Natural killer cell (primary cell): ENCODE results near the gene SNTA1. TPM values are rescaled to one million over a fixed set of nuclear protein-coding genes. Genes with fewer than 3 reads are reported as not detected.

ENCODE experiments used
- ATAC-seq, 3 donors: fragments of 150-1000 bp in 2 of 3; fragments of 200-7000 bp in 1 of 3; cut with Tn5 transposase; 1 replicate in 1 of 3; 2 replicates in 2 of 3; pipeline ENCODE4 v1.10.0; 2021; ENCODE audit warnings: mild to moderate bottlenecking in 2 of 3, moderate library complexity in 2 of 3
- DNase-seq, 2 donors: peaks; one replicate each; pipeline versions ENCODE4 v3.0.0 to v3.0.0-alpha.2; 2013 to 2021; ENCODE audit warnings: mixed read lengths in 1 of 2
- H3K27ac ChIP-seq: one replicate; pipeline ENCODE4 v1.5.1; 2013; ENCODE audit warnings: mild to moderate bottlenecking, low read length
- H3K27me3 ChIP-seq: one replicate; pipeline ENCODE4 v1.6.1; 2013; ENCODE audit warnings: low read length; ENCODE audit not compliant: control insufficient read depth, insufficient read depth
- H3K36me3 ChIP-seq: one replicate; pipeline ENCODE4 v1.6.1; 2013; ENCODE audit warnings: low read length; ENCODE audit not compliant: control insufficient read depth, insufficient read depth
- H3K4me1 ChIP-seq: one replicate; pipeline ENCODE4 v1.6.1; 2013; ENCODE audit warnings: low read length; ENCODE audit not compliant: control insufficient read depth, insufficient read depth
- H3K4me3 ChIP-seq: one replicate; pipeline ENCODE4 v1.5.1; 2013; ENCODE audit warnings: low read length
- H3K9me3 ChIP-seq: one replicate; pipeline ENCODE4 v1.6.1; 2013; ENCODE audit warnings: low read length; ENCODE audit not compliant: control insufficient read depth, insufficient read depth
- H3K27ac Mint-ChIP-seq, 2 donors: one replicate each; pipeline ENCODE4 v1.8.0; 2022; ENCODE audit warnings: mild to moderate bottlenecking in 2 of 2, mixed read lengths in 2 of 2, moderate library complexity in 1 of 2
- H3K27me3 Mint-ChIP-seq, 2 donors: one replicate each; pipeline ENCODE4 v1.8.0; 2022; ENCODE audit warnings: low read depth in 2 of 2, mixed read lengths in 2 of 2
- H3K36me3 Mint-ChIP-seq: one replicate; pipeline ENCODE4 v1.8.0; 2022; ENCODE audit warnings: mixed read lengths
- H3K4me1 Mint-ChIP-seq, 2 donors: one replicate each; pipeline ENCODE4 v1.8.0; 2022; ENCODE audit warnings: mixed read lengths in 2 of 2
- H3K4me3 Mint-ChIP-seq: one replicate; pipeline ENCODE4 v1.8.0; 2022; ENCODE audit warnings: mild to moderate bottlenecking, moderate library complexity, mixed read lengths
- H3K9me3 Mint-ChIP-seq, 2 donors: one replicate each; pipeline ENCODE4 v1.8.0; 2022; ENCODE audit warnings: mixed read lengths in 2 of 2
- CTCF ChIP-seq: fragments of 200-600 bp; IDR thresholded peaks from one replicate; pipeline ENCODE4 v1.8.0; 2022; ENCODE audit warnings: antibody characterized with exemption
- WGBS: methylation state at CpG from one replicate; pipeline ENCODE4 v1.1.7; 2013; ENCODE audit warnings: missing lambda C conversion rate; ENCODE audit not compliant: insufficient coverage; 5-methylcytosine and 5-hydroxymethylcytosine counted together
- intact Hi-C: fragments of 100-400 bp; cut with micrococcal nuclease; formaldehyde crosslinking; loops from one replicate; pipeline ENCODE4 v1.14.2; 2022
- total RNA-seq, 4 donors: library from RNA; stranded (reverse); fragments of 120-200 nt in 1 of 4; gene quantifications; one replicate each; pipeline versions ENCODE4 v1.2.3 to v1.2.4, GENCODE V29; 2013 to 2022

Gene SNTA1
- total RNA-seq, 3 donors from 2014 or later (not counting 1 experiment from before 2014, with no cell fraction given) = 1.2 to 2.4 (median 1.8) TPM

DNA sequence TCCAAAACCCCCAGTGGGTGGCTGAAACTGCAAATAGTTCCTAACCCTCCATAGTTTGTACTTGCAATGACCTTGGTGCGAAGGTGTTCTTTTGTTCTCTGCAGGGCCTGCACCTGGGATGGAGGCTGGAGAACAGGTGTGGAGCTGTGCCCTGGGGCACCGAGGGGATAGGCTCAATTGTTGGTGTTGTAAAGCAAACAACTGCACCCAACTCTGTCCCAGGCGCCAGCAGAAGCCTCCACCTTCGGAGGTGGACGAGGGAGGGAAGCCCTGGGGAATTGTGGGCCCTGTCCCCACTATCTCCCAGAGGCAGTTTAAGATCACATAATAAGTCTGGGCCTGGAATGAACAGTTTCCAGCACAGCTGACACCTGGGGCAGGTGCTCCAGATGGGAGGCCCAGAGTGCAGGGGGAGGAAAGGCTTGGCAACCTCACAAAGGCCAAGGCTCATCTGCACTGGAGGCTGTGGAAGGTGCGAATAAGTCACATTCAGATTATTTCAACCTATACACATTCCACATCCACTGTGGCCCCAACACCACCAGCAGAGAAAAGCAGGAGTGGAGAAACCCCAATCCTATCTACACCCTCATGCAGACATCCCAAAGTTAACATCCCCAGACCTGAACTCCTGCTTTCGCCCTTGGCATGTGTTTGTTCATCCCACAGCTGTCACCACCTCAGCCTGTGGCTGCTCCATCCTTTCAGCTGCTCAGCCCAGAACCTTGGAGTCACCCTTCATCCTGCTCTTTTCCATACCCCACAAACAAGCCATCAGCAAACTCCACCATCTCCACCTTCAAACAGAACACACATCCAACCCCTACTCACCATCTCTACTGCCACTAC is 34.0 kb upstream of the SNTA1 start:
- H3K36me3 Mint-ChIP-seq = no peaks in the 10 kb centered on the region
- H3K27me3 Mint-ChIP-seq = peaks cover 0 to 2% of the 10 kb centered on the region in 2 donors
- Histone ChIP-seq H3K27ac (no peak overlapping the region), H3K27me3 (no peaks in the 10 kb centered on the region), H3K4me3 (no peak overlapping the region), H3K9me3 (no peaks in the 10 kb centered on the region), H3K36me3 (no peaks in the 10 kb centered on the region), H3K4me1 (no peaks in the 10 kb centered on the region)
- no peak overlapping the region for H3K4me3 Mint-ChIP-seq
- intact Hi-C loops = no loop called here
- TF ChIP-seq CTCF = no peak
- WGBS = 90% methylated on average over 7 of the region's 7 CpGs
- ATAC-seq = no peak
- H3K4me1 Mint-ChIP-seq = no peaks in the 10 kb centered on the region
- no peak overlapping the region for H3K27ac Mint-ChIP-seq
- no peak for DNase-seq
- no peaks in the 10 kb centered on the region for H3K9me3 Mint-ChIP-seq

GRCh38 chr20:33475381-33476152 is 32.0 kb upstream of the SNTA1 start:
- no peaks in the 10 kb centered on the region for H3K9me3 ChIP-seq
- no peak for TF ChIP-seq CTCF
- no peak overlapping the region for H3K27ac ChIP-seq
- H3K9me3 Mint-ChIP-seq = no peaks in the 10 kb centered on the region
- no peak overlapping the region for H3K4me3 Mint-ChIP-seq
- H3K27me3 Mint-ChIP-seq = peaks cover 0 to 4% of the 10 kb centered on the region in 2 donors
- no peak for DNase-seq
- ATAC-seq = no peak
- H3K36me3 Mint-ChIP-seq = no peaks in the 10 kb centered on the region
- H3K36me3 ChIP-seq = no peaks in the 10 kb centered on the region
- no peaks in the 10 kb centered on the region for H3K4me1 Mint-ChIP-seq
- H3K27ac Mint-ChIP-seq = no peak overlapping the region
- H3K27me3 ChIP-seq = no peaks in the 10 kb centered on the region
- intact Hi-C loops = no loop called here
- WGBS = 85% methylated on average over 11 of the region's 14 CpGs
- no peaks in the 10 kb centered on the region for H3K4me1 ChIP-seq
- H3K4me3 ChIP-seq = no peak overlapping the region

GRCh38 chr20:33474963-33475362 is 31.4 kb upstream of the SNTA1 start:
- ATAC-seq = no peak
- no peak overlapping the region for H3K27ac ChIP-seq
- no peak for TF ChIP-seq CTCF
- H3K4me1 ChIP-seq = no peaks in the 10 kb centered on the region
- Mint-ChIP-seq H3K4me3 (no peak overlapping the region), H3K9me3 (no peaks in the 10 kb centered on the region), H3K4me1 (no peaks in the 10 kb centered on the region), H3K27ac (no peak overlapping the region), H3K36me3 (no peaks in the 10 kb centered on the region), H3K27me3 (peaks cover 0 to 5% of the 10 kb centered on the region in 2 donors)
- no peak overlapping the region for H3K4me3 ChIP-seq
- intact Hi-C loops = no loop called here
- no peak for DNase-seq
- WGBS = 89% methylated on average over 10 of the region's 11 CpGs
- H3K27me3 ChIP-seq = no peaks in the 10 kb centered on the region
- H3K9me3 ChIP-seq = no peaks in the 10 kb centered on the region
- no peaks in the 10 kb centered on the region for H3K36me3 ChIP-seq
